GM18873 (cell line): ENCODE results near the gene CBR3.
"Not testable (repeated sequence)": the region's sequence is repeated elsewhere in the genome, so short reads cannot be mapped to it uniquely, and the experiment has no call there.

Experiments
- ATAC-seq: cut with Tn5 transposase; IDR thresholded peaks from one replicate; pipeline ENCODE4 v1.9.1; 2021; ENCODE audit warnings: mild to moderate bottlenecking, moderate library complexity, moderate number of reproducible peaks; ENCODE audit not compliant: unreplicated experiment, low FRiP score

CBR3 gene

DNA sequence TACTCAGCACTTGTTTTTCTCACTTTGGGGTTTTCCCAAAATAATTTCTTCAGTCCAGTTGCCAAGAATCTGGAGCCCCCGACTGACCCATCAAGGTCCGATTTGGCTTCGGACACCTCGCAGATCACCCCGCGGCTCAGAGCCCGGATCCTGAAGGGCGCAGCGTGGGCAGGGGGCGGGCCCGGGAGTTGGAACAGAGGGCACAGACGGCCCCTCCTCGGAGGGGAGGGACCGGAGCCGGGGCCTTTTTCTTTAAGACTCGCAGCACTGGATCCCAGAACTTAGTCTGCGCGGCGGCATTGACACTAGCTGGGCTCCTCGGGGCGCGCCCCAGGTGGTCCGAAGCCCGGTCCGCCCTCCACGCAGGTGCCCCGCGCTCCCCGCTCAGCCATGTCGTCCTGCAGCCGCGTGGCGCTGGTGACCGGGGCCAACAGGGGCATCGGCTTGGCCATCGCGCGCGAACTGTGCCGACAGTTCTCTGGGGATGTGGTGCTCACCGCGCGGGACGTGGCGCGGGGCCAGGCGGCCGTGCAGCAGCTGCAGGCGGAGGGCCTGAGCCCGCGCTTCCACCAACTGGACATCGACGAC, at the start of gene CBR3:
TSS of gene CBR3 (plus strand) at position 277 of the 588 bp plus-strand sequence. CDS start at position 391, 114 bp downstream.
- no peak for ATAC-seq

DNA sequence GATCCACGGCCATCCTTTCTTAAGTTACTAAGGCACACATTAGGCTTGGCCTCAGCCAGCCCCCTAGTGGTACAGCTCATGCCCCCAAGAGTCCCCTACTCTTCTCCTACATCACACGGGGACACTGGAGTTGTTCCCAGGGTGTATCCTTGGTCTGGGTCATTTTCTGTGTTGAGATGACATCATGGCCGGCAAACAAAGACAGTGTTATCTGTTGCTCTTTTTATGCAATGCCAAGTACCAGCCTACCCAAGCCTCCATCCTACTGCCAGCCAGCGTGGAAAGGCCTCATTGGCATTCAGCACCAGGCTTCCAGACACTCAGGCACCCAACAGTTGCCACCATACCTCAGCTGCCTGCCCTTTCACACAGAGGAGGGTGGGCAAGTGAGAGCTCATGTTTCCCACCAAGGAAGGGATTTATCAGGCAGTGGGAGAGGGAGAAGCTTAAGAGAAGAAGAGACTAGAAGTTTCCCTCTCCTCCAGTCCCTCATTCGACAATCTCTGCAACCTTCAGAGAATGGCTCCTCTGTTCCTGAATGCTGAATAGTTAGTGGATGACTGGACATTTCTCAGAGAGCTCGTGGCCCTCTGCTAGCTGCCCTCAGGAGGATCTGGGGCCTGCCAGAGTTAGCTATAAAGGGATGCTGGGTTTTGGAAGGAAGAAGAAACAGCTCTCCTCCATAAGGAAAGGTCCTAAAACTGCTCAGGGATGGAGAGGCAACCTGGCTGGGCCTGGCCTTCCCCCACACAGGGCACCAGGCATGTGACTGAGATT, 47.3 kb upstream of the CBR3 start:
- ATAC-seq = no peak

DNA sequence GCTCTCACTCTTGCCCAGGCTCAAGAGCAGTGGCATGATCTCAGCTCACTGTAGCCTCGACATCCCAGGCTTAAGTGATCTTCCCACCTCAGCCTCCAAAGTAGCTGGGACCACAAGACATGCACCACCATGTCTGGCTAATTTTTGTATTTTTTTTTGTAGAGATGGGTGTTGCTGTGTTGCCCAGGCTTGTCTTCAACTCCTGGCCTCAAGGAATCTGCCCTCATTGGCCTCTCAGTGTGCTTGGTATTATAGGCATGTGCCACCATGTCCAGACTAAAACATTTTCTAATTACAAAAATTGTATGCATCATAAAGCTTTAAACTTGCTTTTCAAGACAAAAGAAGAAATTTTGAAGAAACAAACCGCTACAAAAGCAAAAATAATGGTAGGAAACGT, 44.9 kb upstream of the CBR3 start:
- ATAC-seq = no peak

DNA sequence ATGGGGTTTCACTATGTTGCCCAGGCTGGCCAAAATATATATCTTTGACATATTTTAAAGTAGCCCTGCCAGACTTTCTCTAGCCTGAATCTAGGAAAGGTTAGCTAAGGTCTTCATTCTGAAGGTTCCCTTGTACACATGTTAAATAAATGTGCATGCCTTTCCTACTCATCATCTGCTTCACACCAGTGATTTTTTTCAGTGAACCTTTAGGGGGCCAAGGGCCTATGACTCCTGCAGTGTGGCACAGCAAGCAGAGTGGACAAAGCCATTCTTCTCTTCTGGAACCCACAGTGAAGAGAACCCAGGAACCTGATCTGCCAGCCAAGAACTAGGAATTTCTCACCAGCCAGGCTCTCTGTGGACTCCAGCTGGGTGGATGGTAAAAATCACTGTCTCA, 42.2 kb upstream of the CBR3 start:
- no peak for ATAC-seq

DNA sequence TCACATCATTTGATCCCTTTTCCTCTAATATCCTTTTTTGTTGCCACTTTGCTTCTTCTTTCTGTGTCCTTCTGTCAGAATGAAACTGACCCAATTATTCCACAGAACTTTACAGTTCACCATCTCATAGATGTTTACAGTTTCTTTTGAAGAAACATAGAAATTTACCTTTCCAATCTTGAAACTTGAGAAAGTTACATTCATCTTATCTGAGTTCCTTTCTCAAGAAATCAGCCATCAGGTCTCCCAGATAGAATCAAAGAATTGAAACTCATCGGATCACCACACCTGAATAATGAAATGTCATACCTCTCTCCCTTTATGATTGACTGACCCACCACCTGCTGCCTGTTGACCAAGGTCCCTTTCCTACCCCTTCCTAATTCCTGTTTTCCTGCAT, 41.4 kb upstream of the CBR3 start:
- no peak for ATAC-seq

DNA sequence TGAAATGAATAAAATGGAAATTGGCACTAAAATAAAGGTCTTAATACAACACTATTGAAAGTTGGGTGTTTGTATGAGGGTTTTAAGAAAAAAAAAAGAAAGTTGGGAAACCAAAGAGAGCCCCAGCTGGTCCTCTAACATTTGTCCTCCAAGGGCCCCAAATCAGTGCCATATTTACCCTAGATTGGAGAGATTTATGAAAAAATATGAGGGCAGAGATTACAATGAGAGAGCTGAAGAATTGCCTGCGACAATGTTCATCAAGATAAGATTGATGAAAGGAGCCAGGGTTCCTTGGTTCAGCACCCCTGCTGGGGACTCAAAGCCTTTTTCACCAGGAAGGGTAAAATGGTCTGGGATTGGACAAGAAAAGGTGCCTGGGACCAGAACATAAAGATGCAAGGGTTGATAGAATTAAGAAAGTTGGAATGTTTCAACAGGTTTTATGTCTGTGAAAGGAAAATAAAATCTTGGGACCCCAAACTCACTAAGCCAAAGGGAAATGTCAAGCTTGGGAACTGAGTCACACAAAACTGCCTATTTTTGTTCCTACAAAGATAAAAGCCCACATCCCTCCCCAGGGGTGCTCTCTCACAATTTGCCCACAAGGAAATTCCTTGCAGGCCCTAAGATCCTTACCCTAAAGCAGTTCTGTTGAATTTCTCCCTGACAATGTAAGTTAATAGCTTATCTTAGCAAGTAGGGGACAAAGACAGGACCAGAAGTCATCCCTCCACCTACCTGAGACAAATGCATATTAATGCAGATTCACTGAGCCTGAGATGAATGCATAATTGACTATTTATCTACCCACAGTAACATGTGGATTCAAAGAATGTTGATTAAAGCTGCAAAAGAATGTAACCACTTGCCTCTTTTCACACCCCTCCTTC, 38.2 kb upstream of the CBR3 start:
- no peak for ATAC-seq

DNA sequence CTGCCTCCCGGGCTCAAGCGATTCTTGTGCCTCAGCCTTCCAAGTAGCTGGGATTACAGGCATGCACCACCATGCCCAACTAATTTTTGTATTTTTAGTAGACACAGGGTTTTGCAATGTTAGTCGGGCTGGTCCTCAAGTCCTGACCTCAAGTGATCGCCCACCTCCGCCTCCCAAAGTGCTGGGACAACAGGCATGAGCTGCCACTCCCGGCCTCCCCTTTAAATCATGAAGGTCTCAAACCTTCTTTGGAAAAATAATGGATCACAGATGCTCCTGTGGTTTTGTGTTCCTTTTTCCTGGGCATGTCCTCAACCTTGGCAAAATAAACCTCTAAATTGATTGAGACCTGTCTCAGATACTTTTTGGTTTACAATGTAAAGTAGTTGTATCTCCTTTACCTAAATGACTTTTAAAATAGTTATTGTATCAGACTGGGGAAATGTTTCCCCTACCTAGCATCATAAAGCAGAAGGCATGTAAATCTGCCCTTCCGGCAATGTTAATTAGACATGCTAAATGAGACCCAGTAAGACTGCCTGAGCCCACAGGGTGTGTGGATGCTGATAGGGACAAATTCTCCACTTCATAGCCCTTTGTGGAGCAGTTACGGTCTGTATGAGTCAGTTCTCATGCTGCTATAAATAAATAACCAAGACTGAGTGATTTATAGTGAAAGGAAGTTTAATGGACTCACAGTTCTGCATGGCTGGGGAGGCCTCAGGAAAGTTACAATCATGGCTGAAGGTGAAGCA, 37.3 kb upstream of the CBR3 start:
- no peak for ATAC-seq

DNA sequence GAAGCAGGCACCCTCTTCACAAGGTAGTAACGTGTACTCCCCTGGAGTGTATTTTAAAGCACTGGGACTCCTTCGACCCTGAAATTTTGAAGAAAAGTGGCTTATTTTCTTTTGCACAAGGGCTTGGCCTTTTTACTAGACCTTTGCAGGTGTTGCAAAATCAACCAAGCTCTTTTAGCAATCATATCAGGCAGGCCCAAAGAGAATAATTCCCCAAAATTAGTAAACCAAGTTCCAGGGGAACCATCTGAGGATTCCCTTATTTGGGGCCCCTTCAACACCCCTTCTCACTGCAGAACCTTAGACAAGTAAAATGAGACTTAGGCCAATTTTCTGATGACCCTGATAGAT, 36.7 kb upstream of the CBR3 start:
- no peak for ATAC-seq

DNA sequence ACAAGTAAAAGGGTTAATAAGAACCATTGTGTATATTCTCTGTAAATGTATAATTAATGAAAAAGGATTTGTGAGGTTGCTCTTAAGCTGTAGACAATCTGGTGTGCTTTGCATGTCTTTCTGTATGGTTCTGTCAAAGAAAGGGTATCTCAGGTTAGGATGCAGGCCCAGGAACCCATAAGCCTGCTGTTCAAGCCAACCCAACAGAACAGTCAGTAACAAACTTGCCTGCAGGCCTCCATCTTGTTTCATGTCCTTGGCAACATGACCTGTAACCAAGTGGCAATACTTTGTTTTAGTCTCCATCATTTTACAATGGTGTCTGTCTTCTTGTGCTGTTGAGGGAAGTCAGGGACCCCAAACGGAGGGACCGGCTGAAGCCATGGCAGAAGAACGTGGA, 35.9 kb upstream of the CBR3 start:
- ATAC-seq = no peak

DNA sequence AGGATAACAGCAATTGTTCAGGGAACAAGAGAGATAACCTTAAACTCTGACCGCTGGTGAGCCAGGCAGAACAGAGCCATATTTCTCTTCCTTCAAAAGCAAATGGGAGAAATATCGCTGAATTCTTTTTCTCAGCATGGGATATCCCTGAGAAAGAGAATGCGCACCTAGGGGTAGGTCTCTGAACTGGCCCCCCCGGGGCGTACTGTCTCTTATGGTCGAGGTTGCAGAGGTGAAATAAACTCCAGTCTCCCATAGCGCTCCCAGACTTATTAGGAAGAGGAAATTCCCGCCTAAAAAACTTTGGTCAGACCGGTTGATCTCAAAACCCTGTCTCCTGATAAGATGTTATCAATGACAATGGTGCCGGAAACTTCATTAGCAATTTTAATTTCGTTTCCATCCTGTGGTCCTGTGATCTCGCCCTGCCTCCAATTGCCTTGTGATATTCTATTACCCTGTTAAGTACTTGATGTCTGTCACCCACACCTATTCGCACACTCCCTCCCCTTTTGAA, 35.1 kb upstream of the CBR3 start:
- not testable (repeated sequence) for ATAC-seq

DNA sequence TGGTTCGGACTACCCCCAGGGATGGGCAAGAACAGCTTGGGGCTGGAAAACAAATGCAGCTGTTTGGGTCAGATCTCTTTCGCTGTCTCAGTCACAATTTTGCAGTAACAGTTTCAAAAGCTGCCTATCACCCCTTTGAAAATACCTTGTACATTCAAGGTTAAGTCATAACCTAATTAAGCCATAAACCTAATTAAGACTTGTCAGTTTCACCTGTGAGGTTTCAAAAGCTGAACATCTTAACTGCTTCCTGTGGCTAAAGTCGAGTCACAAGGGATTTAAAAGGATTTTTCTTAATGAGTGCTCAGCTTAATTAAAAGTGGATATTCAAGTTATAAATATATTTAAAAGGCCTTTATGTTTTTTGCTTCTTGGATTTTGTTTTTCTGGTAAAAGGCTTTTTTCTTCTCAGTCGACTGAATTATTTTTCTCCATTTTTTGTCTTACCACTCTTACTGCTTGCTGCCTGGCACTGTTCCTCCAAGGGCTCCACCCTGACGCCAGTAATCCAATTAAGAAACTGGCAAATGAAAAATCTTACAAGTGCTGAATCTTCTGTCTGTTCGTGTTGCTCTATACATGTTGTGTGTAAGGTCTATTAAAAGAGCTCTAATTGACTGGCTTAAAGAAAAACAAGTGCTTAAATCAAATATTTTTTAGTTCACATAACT, 33.8 kb upstream of the CBR3 start:
- ATAC-seq = no peak

DNA sequence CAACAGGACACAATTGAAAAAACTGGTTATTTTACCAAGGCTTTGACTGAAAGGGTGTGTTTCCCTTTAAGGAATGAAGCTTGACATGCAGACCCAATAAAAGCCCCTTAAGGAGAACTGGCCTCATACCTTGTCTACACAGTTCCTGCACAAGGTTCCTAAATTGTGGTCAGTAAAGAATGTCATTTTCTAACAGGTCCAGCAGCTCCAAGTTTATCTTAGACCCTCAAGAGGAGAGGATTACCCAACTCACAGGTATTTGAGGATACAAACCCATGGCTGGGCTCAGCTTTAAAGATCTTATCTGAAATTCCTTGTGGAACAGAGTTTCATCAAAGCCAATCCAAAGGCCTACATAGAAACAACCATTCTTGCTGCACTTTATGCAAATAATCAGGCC, 31.4 kb upstream of the CBR3 start:
- ATAC-seq = no peak

DNA sequence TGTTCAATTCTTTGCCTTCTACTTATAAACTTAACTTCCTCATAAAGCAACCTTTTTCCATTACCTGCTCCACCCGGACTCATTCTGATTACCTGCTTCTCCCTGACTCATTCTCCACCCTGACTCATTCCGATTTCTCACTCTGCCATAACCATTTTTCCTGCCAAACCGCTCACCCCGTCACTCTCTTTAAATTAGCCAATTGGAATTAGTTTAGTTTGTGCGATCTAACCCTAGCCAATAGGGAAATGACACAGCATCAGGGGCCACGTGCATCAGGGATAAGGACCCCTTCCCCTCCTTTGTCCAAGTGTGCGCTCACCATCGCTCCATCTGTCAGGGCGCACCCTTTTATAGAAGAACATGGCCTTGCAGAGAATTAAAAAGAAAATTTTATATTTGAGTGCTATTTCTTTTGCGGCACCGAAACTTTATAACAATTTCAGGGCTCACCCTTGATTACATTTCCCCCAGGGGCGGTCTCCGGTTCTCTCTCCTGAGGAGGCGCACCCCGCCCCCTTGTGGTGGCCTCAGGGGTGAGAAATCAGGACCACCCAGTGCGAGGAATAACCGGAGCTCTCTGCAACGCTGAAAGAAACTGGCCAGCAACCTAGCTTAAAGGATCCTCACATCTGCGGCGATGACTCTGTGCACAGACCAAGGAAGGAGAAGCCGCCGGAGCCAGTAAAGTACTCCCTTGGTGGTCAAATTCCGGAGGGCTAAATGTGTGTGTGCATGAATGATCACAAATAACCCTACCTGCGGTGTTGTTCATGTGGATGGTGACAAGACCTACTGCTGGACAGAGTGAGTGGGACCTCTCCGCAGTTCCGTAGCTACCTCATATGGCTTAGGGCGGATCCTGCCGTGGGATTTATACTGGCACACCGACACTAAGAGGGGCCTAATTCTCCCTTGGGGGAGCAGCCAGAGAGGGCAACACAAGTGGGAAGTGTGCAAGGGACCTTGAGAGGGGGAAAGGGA, 30.3 kb upstream of the CBR3 start:
- ATAC-seq = no peak

DNA sequence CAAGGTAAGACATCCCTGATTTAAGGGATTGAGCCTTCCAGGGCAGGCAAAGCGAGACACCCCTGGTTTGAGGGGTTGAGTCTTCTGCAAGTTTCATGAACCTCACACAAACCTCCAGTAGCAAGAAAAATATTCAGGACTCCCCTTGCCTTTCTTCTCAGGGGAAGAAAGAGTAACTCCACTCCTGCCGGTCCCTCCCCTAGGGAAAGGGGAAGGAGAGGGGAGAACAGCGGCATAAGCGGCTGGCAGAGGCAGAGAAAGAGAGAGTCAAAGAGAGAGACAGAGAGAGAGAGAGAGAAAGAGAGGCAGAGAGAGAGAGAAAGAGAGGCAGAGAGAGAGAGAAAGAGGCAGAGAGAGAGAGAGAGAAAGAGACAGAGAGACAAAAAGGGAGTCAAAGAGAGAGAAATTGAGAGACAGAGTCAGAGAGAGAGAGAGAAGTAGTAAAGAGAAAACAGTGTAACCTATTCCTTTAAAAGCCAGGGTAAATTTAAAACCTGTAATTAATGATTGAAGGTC, 29.5 kb upstream of the CBR3 start:
- no peak for ATAC-seq

DNA sequence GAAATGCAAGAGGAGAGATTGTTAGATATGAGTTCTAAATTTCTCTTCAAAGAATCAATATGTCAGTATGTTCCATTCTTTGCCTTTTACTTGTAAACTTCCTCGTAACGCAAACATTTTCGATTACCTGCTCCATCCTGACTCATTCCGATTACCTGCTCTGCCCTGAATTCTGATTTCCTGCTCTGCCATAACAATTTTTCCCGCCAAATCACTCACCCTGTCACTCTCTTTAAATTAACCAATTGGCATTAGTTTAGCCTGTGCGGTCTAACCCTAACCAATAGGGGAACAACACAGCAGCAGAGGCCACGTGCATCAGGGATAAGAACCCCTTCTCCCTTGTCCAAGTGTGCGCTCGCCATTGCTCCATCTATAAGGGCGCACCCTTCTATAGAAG, 25.0 kb upstream of the CBR3 start:
- ATAC-seq = no peak

DNA sequence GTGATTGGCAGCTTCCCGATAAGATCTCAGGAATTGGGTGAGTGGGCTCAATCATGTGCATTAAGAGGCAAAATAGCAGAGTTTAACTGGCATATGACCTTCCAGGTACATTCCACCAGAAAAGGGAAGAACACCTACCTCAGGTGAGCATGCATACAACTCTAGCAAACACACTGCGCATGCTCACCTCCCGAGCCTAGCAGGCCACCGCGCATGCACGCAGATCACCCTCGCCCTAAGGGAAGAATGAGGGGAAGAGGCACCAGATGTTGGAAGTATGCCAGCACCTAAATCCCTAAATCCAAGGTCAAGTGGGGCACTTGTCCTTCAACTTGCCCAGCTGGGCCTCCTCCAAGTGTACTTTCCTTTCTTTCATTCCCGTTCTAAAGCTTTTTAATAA, 23.6 kb upstream of the CBR3 start:
- ATAC-seq = no peak

DNA sequence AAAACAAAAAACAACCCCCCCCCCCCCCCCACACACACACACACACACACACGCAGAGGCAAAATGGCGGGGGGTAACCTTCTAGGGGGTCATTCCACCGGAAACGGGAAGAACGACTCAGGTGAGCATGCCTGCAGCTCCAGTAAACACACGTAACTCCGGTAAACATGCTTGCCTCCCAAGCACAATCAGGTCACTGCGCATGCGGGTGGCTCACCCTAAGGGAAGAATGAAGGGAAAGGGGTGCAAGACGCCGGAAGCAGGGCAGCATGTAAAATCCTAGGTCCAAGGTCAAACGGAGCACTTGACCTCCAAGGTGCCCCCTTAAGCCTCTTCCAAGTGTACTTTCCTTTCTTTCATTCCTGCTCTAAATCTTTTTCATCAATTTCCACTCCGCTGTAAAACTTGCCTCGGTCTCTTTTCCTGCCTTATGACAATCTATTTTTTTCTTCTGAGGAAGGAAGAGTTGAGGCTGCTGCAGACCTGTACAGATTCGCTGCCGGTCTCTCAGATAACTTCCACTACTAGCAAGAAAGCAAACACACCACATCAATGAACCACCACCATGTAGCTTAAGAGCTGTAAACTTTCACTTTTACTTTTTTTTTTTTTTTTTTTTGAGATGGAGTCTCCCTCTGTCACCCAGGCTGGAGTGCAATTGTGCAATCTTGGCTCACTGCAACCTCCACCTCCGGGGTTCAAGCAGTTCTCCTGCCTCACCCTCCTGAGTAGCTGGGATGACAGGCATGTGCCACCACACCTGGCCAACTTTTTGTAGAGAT, 21.0 kb upstream of the CBR3 start:
- ATAC-seq = no peak
